ENCODE measurements around the gene CTRB1.

Gene CTRB1

DNA sequence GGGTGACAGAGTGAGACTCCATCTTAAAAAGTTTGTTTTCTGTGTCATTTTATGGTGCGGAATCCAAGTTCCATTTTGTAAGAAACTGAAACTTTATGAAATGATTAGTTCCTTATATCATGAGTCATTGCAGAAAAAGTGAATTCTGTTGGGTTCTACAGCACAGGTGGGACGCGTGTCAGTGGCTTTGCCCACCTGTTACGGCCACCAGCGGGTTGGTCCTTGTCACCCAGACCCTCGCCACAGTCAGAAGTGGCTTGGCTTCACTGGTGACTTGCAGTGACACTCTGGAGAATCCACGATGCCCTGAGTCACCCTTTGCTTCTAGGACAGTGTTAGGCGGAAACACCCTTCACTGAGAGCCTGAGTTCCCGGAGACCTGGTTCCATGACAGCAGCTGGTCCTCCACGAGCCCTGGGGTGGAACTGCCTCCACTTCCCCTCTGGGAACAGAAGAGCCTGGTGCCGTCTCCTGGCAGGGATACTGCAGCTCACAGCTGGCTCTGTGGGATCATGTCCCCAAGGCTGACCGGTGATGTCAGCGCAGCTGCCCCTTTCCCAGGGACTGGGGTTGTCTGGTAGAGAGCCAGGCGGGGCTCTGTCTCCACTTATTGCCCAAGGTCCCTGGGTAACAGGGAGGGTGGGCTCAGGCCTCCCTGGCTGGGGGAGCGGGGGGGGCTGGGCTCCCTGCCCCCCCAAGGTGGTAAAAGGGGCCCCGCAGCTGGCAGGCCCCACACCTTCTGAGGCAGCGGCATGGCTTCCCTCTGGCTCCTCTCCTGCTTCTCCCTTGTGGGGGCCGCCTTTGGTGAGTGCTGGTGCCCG, at the start of gene CTRB1:
TSS of gene CTRB1 (plus strand) at position 733 of the 821 bp plus-strand sequence. CDS start at position 753, 20 bp downstream.
- TF ChIP-seq, protein P1, sequence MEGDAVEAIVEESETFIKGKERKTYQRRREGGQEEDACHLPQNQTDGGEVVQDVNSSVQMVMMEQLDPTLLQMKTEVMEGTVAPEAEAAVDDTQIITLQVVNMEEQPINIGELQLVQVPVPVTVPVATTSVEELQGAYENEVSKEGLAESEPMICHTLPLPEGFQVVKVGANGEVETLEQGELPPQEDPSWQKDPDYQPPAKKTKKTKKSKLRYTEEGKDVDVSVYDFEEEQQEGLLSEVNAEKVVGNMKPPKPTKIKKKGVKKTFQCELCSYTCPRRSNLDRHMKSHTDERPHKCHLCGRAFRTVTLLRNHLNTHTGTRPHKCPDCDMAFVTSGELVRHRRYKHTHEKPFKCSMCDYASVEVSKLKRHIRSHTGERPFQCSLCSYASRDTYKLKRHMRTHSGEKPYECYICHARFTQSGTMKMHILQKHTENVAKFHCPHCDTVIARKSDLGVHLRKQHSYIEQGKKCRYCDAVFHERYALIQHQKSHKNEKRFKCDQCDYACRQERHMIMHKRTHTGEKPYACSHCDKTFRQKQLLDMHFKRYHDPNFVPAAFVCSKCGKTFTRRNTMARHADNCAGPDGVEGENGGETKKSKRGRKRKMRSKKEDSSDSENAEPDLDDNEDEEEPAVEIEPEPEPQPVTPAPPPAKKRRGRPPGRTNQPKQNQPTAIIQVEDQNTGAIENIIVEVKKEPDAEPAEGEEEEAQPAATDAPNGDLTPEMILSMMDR (IDR thresholded peaks at IDR 0.05; ENCODE audit: extremely low read depth, insufficient read depth, missing control alignments) = no peak
- in situ Hi-C loops (cut with MboI; ENCODE audit: low pct_unique_long_range_greater_than_20kb, low sequenced_read_pairs, unreplicated experiment) = loop anchor here (10.0 to 25.0 kb wide), 2 partner anchors 166 to 544 kb away; no protein-coding TSS in a partner anchor
- peak; percentile 68 for DNase-seq (ENCODE audit: low spot score)

GRCh38 chr16:75169899-75170405, 48.8 kb upstream of the CTRB1 start:
- TF ChIP-seq, protein P1 (IDR thresholded peaks at IDR 0.05; ENCODE audit: extremely low read depth, insufficient read depth, missing control alignments) = no peak
- DNase-seq (ENCODE audit: low spot score) = no peak
- in situ Hi-C loops (cut with MboI; ENCODE audit: low pct_unique_long_range_greater_than_20kb, low sequenced_read_pairs, unreplicated experiment) = no loop called here

- in situ Hi-C loops (cut with MboI; ENCODE audit: low pct_unique_long_range_greater_than_20kb, low sequenced_read_pairs, unreplicated experiment) = no loop called here
- TF ChIP-seq, protein P1 (IDR thresholded peaks at IDR 0.05; ENCODE audit: extremely low read depth, insufficient read depth, missing control alignments) = no peak
- DNase-seq (ENCODE audit: low spot score) = no peak
These were observed 46.2 kb upstream of the CTRB1 start for GRCh38 chr16:75172578-75172977.

GRCh38 chr16:75175074-75175473, 43.7 kb upstream of the CTRB1 start:
- in situ Hi-C loops (cut with MboI; ENCODE audit: low pct_unique_long_range_greater_than_20kb, low sequenced_read_pairs, unreplicated experiment) = no loop called here
- DNase-seq (ENCODE audit: low spot score) = no peak
- TF ChIP-seq, protein P1 (IDR thresholded peaks at IDR 0.05; ENCODE audit: extremely low read depth, insufficient read depth, missing control alignments) = no peak

DNA sequence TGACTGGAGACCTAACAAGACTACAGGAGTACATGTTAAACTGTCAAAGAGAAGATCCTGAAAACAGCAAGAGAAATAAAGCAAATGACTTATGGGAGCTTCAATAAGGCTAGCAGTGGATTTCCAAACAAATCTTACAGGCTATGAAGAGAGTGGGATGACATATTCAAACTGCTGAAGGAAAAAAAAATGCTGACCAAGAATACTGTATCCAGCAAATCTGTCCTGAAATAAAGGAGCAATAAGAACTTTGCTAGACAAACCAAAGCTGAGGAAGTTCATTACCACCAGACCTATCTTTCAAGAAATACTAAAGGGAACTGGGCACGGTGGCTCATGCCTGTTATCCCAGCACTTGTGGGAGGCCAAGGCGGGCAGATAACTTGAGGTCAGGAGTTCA, 41.9 kb upstream of the CTRB1 start:
- TF ChIP-seq, protein P1 (IDR thresholded peaks at IDR 0.05; ENCODE audit: extremely low read depth, insufficient read depth, missing control alignments) = no peak
- in situ Hi-C loops (cut with MboI; ENCODE audit: low pct_unique_long_range_greater_than_20kb, low sequenced_read_pairs, unreplicated experiment) = no loop called here
- no peak for DNase-seq (ENCODE audit: low spot score)

- TF ChIP-seq, protein P1 (IDR thresholded peaks at IDR 0.05; ENCODE audit: extremely low read depth, insufficient read depth, missing control alignments) = no peak
- in situ Hi-C loops (cut with MboI; ENCODE audit: low pct_unique_long_range_greater_than_20kb, low sequenced_read_pairs, unreplicated experiment) = no loop called here
- no peak for DNase-seq (ENCODE audit: low spot score)
These were observed 39.6 kb upstream of the CTRB1 start for GRCh38 chr16:75179208-75179607.
